GM12891 (cell line): ENCODE measurements around the gene PDYN.

Source experiments
- PAX5 ChIP-seq: IDR thresholded peaks from 2 replicates; pipeline ENCODE4 v1.6.1; 2011; ENCODE audit warnings: low read length, moderate library complexity, mild to moderate bottlenecking; ENCODE audit not compliant: insufficient read depth, severe bottlenecking
- POLR2A ChIP-seq: IDR thresholded peaks from 2 replicates; pipeline ENCODE4 v1.6.1; 2011; ENCODE audit warnings: low read depth, low read length, control low read depth
- POLR2AphosphoS5 ChIP-seq: IDR thresholded peaks from 2 replicates; pipeline ENCODE4 v1.6.1; 2011; ENCODE audit warnings: low read depth, low read length, control low read depth
- POU2F2 ChIP-seq: IDR thresholded peaks from 2 replicates; pipeline ENCODE4 v1.6.1; 2011; ENCODE audit warnings: low read depth, mild to moderate bottlenecking, control low read depth, low read length, moderate library complexity
- SPI1 ChIP-seq: IDR thresholded peaks from 2 replicates; pipeline ENCODE4 v1.6.1; 2011; ENCODE audit warnings: low read depth, low read length, control low read depth
- TAF1 ChIP-seq: IDR thresholded peaks from 2 replicates; pipeline ENCODE4 v1.6.1; 2011; ENCODE audit warnings: low read depth, low read length, control low read depth

GRCh38 chr20:1998193-1998520, 4.3 kb upstream of the PDYN start:
- no peak for TF ChIP-seq TAF1
- no peak for TF ChIP-seq POLR2A
- no peak for TF ChIP-seq POU2F2
- TF ChIP-seq POLR2AphosphoS5, result no peak
- no peak for TF ChIP-seq SPI1
- no peak for TF ChIP-seq PAX5
